Heart left ventricle (tissue), 16 donors: ENCODE measurements around the gene NCKAP5L. TPM values are rescaled to one million over a fixed set of nuclear protein-coding genes. Genes with fewer than 3 reads are reported as not detected.
"Not testable (repeated sequence)": the region's sequence is repeated elsewhere in the genome, so short reads cannot be mapped to it uniquely, and the experiment has no call there.

Source experiments
- ATAC-seq, 4 donors: fragments of 200-7000 bp; cut with Tn5 transposase; one replicate each; pipeline ENCODE4 v1.9.1; 2020 to 2022; ENCODE audit warnings: moderate library complexity in 4 of 4, mild to moderate bottlenecking in 3 of 4, moderate number of reproducible peaks in 1 of 4
- DNase-seq, 5 donors: peaks; one replicate each; pipeline ENCODE4 v3.0.0-alpha.2; 2020
- H3K27ac ChIP-seq, 12 donors: fragments of 200-600 bp; sonication (generic) in 4 of 12; one replicate each; pipeline versions ENCODE4 v1.5.0 to v1.8.0; 2016 to 2022; ENCODE audit warnings: mild to moderate bottlenecking in 2 of 12
- H3K27me3 ChIP-seq, 9 donors: fragments of 200-600 bp; sonication (generic) in 2 of 9; one replicate each; pipeline versions ENCODE4 v1.5.1 to v1.8.0; 2016 to 2022; ENCODE audit warnings: mild to moderate bottlenecking in 3 of 9
- H3K36me3 ChIP-seq, 9 donors: fragments of 200-600 bp; sonication (generic) in 2 of 9; one replicate each; pipeline versions ENCODE4 v1.5.0 to v1.8.0; 2018 to 2022; ENCODE audit warnings: mild to moderate bottlenecking in 2 of 9
- H3K4me1 ChIP-seq, 12 donors: fragments of 200-600 bp; sonication (generic) in 4 of 12; one replicate each; pipeline versions ENCODE4 v1.5.0 to v1.8.0; 2016 to 2022; ENCODE audit warnings: mild to moderate bottlenecking in 3 of 12
- H3K4me3 ChIP-seq, 12 donors: fragments of 200-600 bp; sonication (generic) in 4 of 12; one replicate each; pipeline versions ENCODE4 v1.5.0 to v1.8.0; 2017 to 2022; ENCODE audit warnings: mild to moderate bottlenecking in 9 of 12, moderate library complexity in 4 of 12
- H3K9me3 ChIP-seq, 12 donors: fragments of 200-600 bp; sonication (generic) in 4 of 12; one replicate each; pipeline versions ENCODE4 v1.5.0 to v1.8.0; 2016 to 2022; ENCODE audit warnings: mild to moderate bottlenecking in 1 of 12
- POLR2A ChIP-seq, 2 donors: fragments of 450-650 bp; IDR thresholded peaks; one replicate each; pipeline ENCODE4 v1.6.1; 2017; ENCODE audit warnings: antibody characterized with exemption in 2 of 2, mild to moderate bottlenecking in 2 of 2, moderate library complexity in 2 of 2
- WGBS, 4 donors: extraction: QIAGEN DNeasy Blood & Tissue Kit in 2 of 4; methylation state at CpG; one replicate each; pipeline versions ENCODE4 v1.1.5 to v1.1.7; 2013 to 2018; 5-methylcytosine and 5-hydroxymethylcytosine counted together
- intact Hi-C, 10 donors: fragments of 100-400 bp; cut with DNase I; formaldehyde crosslinking; loops; one replicate each; pipeline versions ENCODE4 v1.11.1 to v1.14.2; 2022
- polyA plus RNA-seq, 2 donors: library from polyadenylated mRNA; stranded (reverse); fragments of 200-250 nt; gene quantifications; one replicate each; pipeline ENCODE4 v1.2.3, GENCODE V29; 2013
- total RNA-seq, 9 donors: library from RNA; depleted of rRNA in 2 of 9; stranded (reverse); fragments of >200 nt in 2 of 9; fragmentation: NEBNext Ultra II Directional in 3 of 9; extraction: Animal tissue kit (Norgen Biotek cat#: 25700) in 3 of 9; gene quantifications; one replicate each; pipeline versions ENCODE4 v1.1.0 to v1.2.4, GENCODE V29; 2016 to 2023
- TF ChIP-seq, protein P1 (sequence below), 12 donors: fragments of 200-600 bp; sonication (generic) in 4 of 12; IDR thresholded peaks; one replicate each; pipeline versions ENCODE4 v1.5.0 to v1.8.0; 2018 to 2022; ENCODE audit warnings: antibody characterized with exemption in 12 of 12, mild to moderate bottlenecking in 5 of 12
- donor health status: ischemic (EF 13 %, LVEDD 7.1; RV severe dilation, severe dysfunction).
- donor health status: healthy with polysubstance abuse.
- donor health status: DM: no; HTN: yes; CAD: no.
- donor health status: DM: no; HTN: no; CAD: no.
- donor health status: ischemic (EF 25% LVEDD 6.9; RV normal size, moderate dysfunction).
- donor health status: ischemic (EF 25% LVEDD 5.7; RV mildly dilated, moderate dysfunction).
- donor health status: healthy.
- donor health status: DM: yes; HTN: yes; CAD: no.
- donor health status: ischemic (EF 35%, LVEDD 5.7; RV mildly dilated, moderate dysfunction).
- donor health status: nonischemic (EF 11% LVEDD 7.7; RV severe dilation, severe dysfunction).
- donor health status: DM: yes; HTN: yes; CAD: no.
- donor health status: PGD.
- donor health status: ischemic (EF 29% LVEDD 5.4; RV normal size, mild dysfunction).
- donor health status: nonischemic (EF 23%, LVEDD 6.1; RV moderate dilation, normal function).

NCKAP5L gene
- total and polyA plus RNA-seq, 11 donors: 14.1 to 35.0 (median 25.0) TPM

- Histone ChIP-seq H3K27ac (no peak overlapping the region), H3K9me3 (no peaks in the 10 kb centered on the region), H3K36me3 (no peaks in the 10 kb centered on the region), H3K4me1 (peaks cover 4 to 34% (median 29%) of the 10 kb centered on the region in 12 donors), H3K27me3 (peaks cover 0 to 6% (median 0%) of the 10 kb centered on the region in 9 donors), H3K4me3 (no peak overlapping the region)
- intact Hi-C loops: loop anchor here (5.0 to 10.0 kb wide), 8 partner anchors 77 to 207 kb away; partner anchors contain the start of genes ASIC1 (in 7 of the 10) and AQP5 (in 1 of the 10)
- TF ChIP-seq, protein P1, sequence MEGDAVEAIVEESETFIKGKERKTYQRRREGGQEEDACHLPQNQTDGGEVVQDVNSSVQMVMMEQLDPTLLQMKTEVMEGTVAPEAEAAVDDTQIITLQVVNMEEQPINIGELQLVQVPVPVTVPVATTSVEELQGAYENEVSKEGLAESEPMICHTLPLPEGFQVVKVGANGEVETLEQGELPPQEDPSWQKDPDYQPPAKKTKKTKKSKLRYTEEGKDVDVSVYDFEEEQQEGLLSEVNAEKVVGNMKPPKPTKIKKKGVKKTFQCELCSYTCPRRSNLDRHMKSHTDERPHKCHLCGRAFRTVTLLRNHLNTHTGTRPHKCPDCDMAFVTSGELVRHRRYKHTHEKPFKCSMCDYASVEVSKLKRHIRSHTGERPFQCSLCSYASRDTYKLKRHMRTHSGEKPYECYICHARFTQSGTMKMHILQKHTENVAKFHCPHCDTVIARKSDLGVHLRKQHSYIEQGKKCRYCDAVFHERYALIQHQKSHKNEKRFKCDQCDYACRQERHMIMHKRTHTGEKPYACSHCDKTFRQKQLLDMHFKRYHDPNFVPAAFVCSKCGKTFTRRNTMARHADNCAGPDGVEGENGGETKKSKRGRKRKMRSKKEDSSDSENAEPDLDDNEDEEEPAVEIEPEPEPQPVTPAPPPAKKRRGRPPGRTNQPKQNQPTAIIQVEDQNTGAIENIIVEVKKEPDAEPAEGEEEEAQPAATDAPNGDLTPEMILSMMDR (IDR thresholded peaks at IDR 0.05): no peak
- TF ChIP-seq POLR2A (IDR thresholded peaks at IDR 0.05): no peak
- no peak for DNase-seq
- ATAC-seq: no peak
- 79 to 84% (median 83%) methylated on average over 12 to 13 of the region's 13 CpGs for WGBS, 4 donors
These were observed 37.0 kb upstream of the NCKAP5L start for GRCh38 chr12:49865109-49865781.

DNA sequence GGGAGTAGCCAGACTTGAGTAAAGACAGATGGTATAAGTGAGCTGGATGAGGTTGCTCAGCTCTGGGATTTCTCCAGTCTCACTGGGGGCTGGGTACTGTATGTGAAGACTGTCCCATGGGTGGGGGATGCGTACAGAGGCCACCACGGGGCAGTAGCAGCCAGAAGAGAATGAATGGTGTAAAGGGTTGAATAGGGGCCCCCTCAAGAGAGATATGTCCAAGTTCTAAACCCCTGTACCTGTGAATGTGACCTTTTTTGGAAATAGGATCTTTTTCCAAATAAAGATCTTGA is 36.5 kb upstream of the NCKAP5L start:
- Histone ChIP-seq H3K27me3 (peaks cover 0 to 6% (median 0%) of the 10 kb centered on the region in 9 donors), H3K4me1 (peaks cover 4 to 29% (median 26%) of the 10 kb centered on the region in 12 donors), H3K27ac (no peak overlapping the region), H3K9me3 (no peaks in the 10 kb centered on the region), H3K36me3 (no peaks in the 10 kb centered on the region), H3K4me3 (no peak overlapping the region)
- intact Hi-C loops: loop anchor here (5.0 to 10.0 kb wide), 8 partner anchors 78 to 208 kb away; partner anchors contain the start of genes ASIC1 (in 7 of the 10) and AQP5 (in 1 of the 10)
- DNase-seq (no peak), ATAC-seq (no peak)
- TF ChIP-seq, protein P1 (IDR thresholded peaks at IDR 0.05): no peak
- TF ChIP-seq POLR2A (IDR thresholded peaks at IDR 0.05): no peak
- WGBS, 4 donors: 46 to 70% (median 60%) methylated on average over 2 of the region's 2 CpGs

- H3K27me3 ChIP-seq: peaks cover 0 to 6% (median 0%) of the 10 kb centered on the region in 9 donors
- 73 to 76% (median 75%) methylated on average over 16 to 17 of the region's 17 CpGs for WGBS, 4 donors
- H3K4me3 ChIP-seq: no peak overlapping the region
- no peaks in the 10 kb centered on the region for H3K9me3 ChIP-seq
- no peak for DNase-seq
- H3K4me1 ChIP-seq: peaks cover 4 to 23% (median 20%) of the 10 kb centered on the region in 12 donors
- TF ChIP-seq, protein P1 (IDR thresholded peaks at IDR 0.05): no peak
- no peak for TF ChIP-seq POLR2A (IDR thresholded peaks at IDR 0.05)
- H3K36me3 ChIP-seq: no peaks in the 10 kb centered on the region
- intact Hi-C loops: loop anchor here in 1 of 10 donors (10.0 kb wide), 1 partner anchor 191 kb away; the partner anchor contains the start of gene ASIC1
- no peak for ATAC-seq
- H3K27ac ChIP-seq: no peak overlapping the region
These were observed 36.0 kb upstream of the NCKAP5L start for GRCh38 chr12:49863946-49864797.

DNA sequence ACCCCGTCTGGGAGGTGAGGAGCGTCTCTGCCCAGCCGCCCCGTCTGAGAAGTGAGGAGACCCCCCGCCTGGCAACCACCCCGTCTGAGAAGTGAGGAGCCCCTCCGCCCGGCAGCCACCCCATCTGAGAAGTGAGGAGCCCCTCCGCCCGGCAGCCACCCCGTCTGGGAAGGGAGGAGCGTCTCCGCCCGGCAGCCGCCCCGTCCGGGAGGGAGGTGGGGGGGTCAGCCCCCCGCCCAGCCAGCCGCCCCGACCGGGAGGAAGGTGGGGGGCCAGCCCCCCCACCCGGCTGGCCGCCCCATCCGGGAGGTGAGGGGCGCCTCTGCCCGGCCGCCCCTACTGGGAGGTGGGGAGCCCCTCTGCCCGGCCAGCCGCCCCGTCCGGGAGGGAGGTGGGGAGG is 32.7 kb upstream of the NCKAP5L start:
- DNase-seq, H3K9me3 ChIP-seq, H3K36me3 ChIP-seq, ATAC-seq, H3K4me1 ChIP-seq, H3K4me3 ChIP-seq, H3K27ac ChIP-seq, H3K27me3 ChIP-seq: not testable (repeated sequence)
- intact Hi-C loops: loop anchor here in 1 of 10 donors (10.0 kb wide), 1 partner anchor 194 kb away; the partner anchor contains the start of gene ASIC1
- WGBS, 4 donors: 90 to 100% (median 92%) methylated on average over 4 to 31 of the region's 31 CpGs; no CpG with 5 or more reads in 1 of the 4 donors

- H3K27me3 ChIP-seq, H3K4me3 ChIP-seq, H3K9me3 ChIP-seq, intact Hi-C loops, H3K36me3 ChIP-seq, H3K4me1 ChIP-seq, H3K27ac ChIP-seq, DNase-seq, ATAC-seq: not testable (repeated sequence)
- 85 to 92% (median 89%) methylated on average over 4 of the region's 4 CpGs for WGBS, 4 donors
These were observed 27.7 kb upstream of the NCKAP5L start for GRCh38 chr12:49855890-49856289.
